MCF 10A (cell line): ENCODE measurements around the gene WAC. TPM values are rescaled to one million over a fixed set of nuclear protein-coding genes. Genes with fewer than 3 reads are reported as not detected.
A peak's percentile ranks its signal among the peaks of the same experiment; 100 is the strongest.

Source experiments
- BruUV-seq: library from RNA; stranded (reverse); fragments of 400-500 nt; replicated peaks from 2 replicates; lab custom pipeline; 2021; lab: Mats Ljungman, UMichigan
- CTCF ChIA-PET: fragments of 300-600 bp; sonication (Branson Sonifier 250); formaldehyde crosslinking; extraction: SDS; loops from one replicate; lab custom pipeline; 2021; ENCODE audit warnings: antibody characterized with exemption, inconsistent platforms; lab: Yijun Ruan, JAX
- POLR2A ChIA-PET: fragments of 300-600, 350-650 bp; sonication (Branson Sonifier 250); formaldehyde crosslinking; extraction: SDS; loops from one replicate; lab custom pipeline; 2020; ENCODE audit warnings: antibody characterized with exemption, inconsistent platforms; lab: Yijun Ruan, JAX
- DNase-seq: peaks from one replicate; pipeline ENCODE4 v3.0.0-alpha.2; 2018; ENCODE audit not compliant: unreplicated experiment
- H3K27ac Mint-ChIP-seq: one replicate; pipeline ENCODE4 v1.8.0; 2022; ENCODE audit warnings: mild to moderate bottlenecking, low read depth, mixed read lengths; ENCODE audit not compliant: unreplicated experiment
- H3K27me3 Mint-ChIP-seq: one replicate; pipeline ENCODE4 v1.8.0; 2022; ENCODE audit warnings: mixed read lengths; ENCODE audit not compliant: insufficient read depth, unreplicated experiment
- H3K36me3 Mint-ChIP-seq: one replicate; pipeline ENCODE4 v1.8.0; 2022; ENCODE audit warnings: mild to moderate bottlenecking, moderate library complexity, mixed read lengths; ENCODE audit not compliant: insufficient read depth, unreplicated experiment
- H3K4me1 Mint-ChIP-seq: one replicate; pipeline ENCODE4 v1.8.0; 2022; ENCODE audit warnings: mixed read lengths; ENCODE audit not compliant: insufficient read depth, unreplicated experiment
- H3K4me3 Mint-ChIP-seq: one replicate; pipeline ENCODE4 v1.8.0; 2022; ENCODE audit warnings: mild to moderate bottlenecking, moderate library complexity, mixed read lengths; ENCODE audit not compliant: unreplicated experiment
- H3K9me3 Mint-ChIP-seq: one replicate; pipeline ENCODE4 v1.8.0; 2022; ENCODE audit warnings: mixed read lengths; ENCODE audit not compliant: unreplicated experiment
- CTCF ChIP-seq: fragments of 200-600 bp; IDR thresholded peaks from one replicate; pipeline ENCODE4 v1.8.0; 2022; ENCODE audit warnings: antibody characterized with exemption, mild to moderate bottlenecking; ENCODE audit not compliant: unreplicated experiment
- intact Hi-C: fragments of 100-400 bp; cut with micrococcal nuclease; formaldehyde crosslinking; loops from 2 replicates; pipeline ENCODE4 v1.14.1; 2022
- total RNA-seq: library from RNA; stranded (reverse); gene quantifications from 2 replicates; pipeline ENCODE4 v1.2.3, GENCODE V29; 2022

The WAC gene
- total RNA-seq, 1 experiment from 2014 or later, result 155 TPM

DNA sequence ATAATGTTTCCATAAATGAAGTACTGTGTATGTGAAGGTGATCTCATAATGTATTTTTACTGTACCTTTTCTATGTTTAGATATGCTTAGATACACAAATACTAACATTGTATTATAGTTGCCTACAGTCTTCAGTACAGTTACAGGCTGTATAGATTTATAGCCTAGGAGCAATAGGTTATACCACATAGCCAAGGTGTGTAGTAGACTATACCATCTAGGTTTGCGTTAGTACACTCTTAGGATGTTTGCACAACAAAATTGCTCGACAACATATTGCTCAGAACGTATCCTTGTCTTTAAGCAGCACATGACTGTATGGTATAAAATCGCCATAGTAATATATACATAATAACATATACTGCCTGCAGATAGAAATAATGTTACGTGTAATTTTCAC is 42.9 kb downstream of the WAC start:
- Mint-ChIP-seq H3K27ac (no peak overlapping the region), H3K4me1 (peaks cover 24% of the 10 kb centered on the region), H3K4me3 (no peak overlapping the region), H3K9me3 (no peaks in the 10 kb centered on the region), H3K27me3 (no peaks in the 10 kb centered on the region), H3K36me3 (peaks cover 69% of the 10 kb centered on the region)
- DNase-seq, result no peak
- TF ChIP-seq CTCF, result no peak
- ChIA-PET CTCF (no interaction called here), POLR2A (interaction anchor here (0.9 kb wide), 1 partner anchor 10 kb away, joined by 3 read pairs; no protein-coding TSS in a partner anchor)
- intact Hi-C loops, result no loop called here
- no TSS peak for BruUV-seq

DNA sequence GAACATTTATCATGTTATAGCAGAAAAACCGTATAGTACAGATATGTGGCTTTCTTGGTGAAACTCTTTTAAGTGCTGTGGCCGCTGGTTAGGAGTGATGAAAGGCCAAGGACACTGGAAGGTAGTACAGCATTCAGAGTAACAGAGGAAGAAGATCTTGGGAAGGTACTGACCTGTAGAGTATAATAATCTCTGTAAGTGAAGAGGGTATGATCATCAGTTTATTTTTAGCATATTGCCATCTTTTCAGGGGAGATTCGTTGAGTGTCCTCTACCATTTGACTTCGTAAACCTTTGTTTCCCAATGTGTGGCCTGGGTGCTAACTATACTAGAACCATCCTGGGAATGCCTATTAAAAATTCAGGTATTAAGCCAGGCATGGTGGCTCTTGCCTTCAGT is 44.6 kb downstream of the WAC start:
- intact Hi-C loops, result no loop called here
- Mint-ChIP-seq H3K36me3 (peaks cover 70% of the 10 kb centered on the region), H3K4me1 (peaks cover 26% of the 10 kb centered on the region), H3K9me3 (no peaks in the 10 kb centered on the region), H3K4me3 (no peak overlapping the region), H3K27me3 (no peaks in the 10 kb centered on the region), H3K27ac (no peak overlapping the region)
- CTCF ChIA-PET, result interaction anchor here (0.7 to 1.2 kb wide), 2 partner anchors 19 to 1091 kb away, joined by 3 to 4 read pairs; no protein-coding TSS in a partner anchor
- no peak for TF ChIP-seq CTCF
- BruUV-seq, result no TSS peak
- POLR2A ChIA-PET, result interaction anchor here (1.1 kb wide), 1 partner anchor 13 kb away, joined by 3 read pairs; no protein-coding TSS in a partner anchor
- DNase-seq, result no peak

DNA sequence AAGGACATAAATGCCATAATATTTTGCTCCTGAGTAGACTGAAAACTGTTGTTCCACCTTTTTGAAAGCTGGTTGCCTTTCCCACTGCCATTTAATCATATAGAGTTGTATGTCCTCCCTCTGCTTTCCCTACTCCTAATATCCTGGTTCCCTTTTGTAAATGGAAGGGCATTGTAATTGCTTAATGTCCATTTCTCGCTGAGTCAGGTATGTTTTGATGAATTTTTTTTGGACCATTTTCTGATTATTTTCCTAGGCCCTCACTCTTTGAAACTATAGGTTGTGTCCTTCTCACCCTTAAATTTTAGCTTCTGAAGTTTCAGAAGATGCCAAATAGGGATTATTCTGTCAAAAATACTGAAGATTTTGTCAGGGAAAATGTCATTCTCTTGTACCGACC is 45.5 kb downstream of the WAC start:
- Mint-ChIP-seq H3K36me3 (peaks cover 71% of the 10 kb centered on the region), H3K4me1 (peaks cover 22% of the 10 kb centered on the region), H3K4me3 (no peak overlapping the region), H3K9me3 (no peaks in the 10 kb centered on the region), H3K27me3 (no peaks in the 10 kb centered on the region), H3K27ac (no peak overlapping the region)
- ChIA-PET CTCF (no interaction called here), POLR2A (interaction anchor here (0.7 kb wide), 1 partner anchor 1196 kb away, joined by 3 read pairs; no protein-coding TSS in a partner anchor)
- intact Hi-C loops, result no loop called here
- no peak for DNase-seq
- TF ChIP-seq CTCF, result no peak
- no TSS peak for BruUV-seq

DNA sequence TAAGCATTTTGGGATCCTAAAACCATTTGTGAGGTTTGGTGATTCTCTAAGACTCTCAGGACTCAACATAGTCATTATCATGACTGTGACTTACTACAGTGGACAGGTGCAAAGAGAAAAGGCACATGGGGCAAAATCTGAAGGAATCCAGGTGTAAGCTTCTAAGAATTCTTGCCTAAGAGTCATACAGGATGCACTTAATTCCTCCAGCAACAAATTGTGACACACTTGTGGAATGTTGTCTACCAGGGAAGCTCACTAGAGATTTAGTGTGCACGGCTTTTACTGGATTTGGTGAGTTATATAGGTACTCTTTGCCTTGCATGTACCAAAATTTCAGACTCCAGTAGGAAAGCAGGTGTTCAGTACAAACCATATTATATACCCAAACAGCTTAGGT is 47.9 kb downstream of the WAC start:
- Mint-ChIP-seq H3K4me1 (peaks cover 20% of the 10 kb centered on the region), H3K4me3 (no peak overlapping the region)

More for the DNA sequence above, 47.9 kb downstream of the WAC start:
- no TSS peak for BruUV-seq
- H3K27ac Mint-ChIP-seq, result no peak overlapping the region
- POLR2A ChIA-PET, result interaction anchor here (0.7 kb wide), 1 partner anchor 69 kb away, joined by 3 read pairs; no protein-coding TSS in a partner anchor
- no peak for TF ChIP-seq CTCF
- no peaks in the 10 kb centered on the region for H3K9me3 Mint-ChIP-seq
- no peaks in the 10 kb centered on the region for H3K27me3 Mint-ChIP-seq
- CTCF ChIA-PET, result no interaction called here
- H3K36me3 Mint-ChIP-seq, result peaks cover 77% of the 10 kb centered on the region
- peak; percentile 19 for DNase-seq
- intact Hi-C loops, result no loop called here
